ENCODE measurements around the gene ZCCHC12.

Gene ZCCHC12

DNA sequence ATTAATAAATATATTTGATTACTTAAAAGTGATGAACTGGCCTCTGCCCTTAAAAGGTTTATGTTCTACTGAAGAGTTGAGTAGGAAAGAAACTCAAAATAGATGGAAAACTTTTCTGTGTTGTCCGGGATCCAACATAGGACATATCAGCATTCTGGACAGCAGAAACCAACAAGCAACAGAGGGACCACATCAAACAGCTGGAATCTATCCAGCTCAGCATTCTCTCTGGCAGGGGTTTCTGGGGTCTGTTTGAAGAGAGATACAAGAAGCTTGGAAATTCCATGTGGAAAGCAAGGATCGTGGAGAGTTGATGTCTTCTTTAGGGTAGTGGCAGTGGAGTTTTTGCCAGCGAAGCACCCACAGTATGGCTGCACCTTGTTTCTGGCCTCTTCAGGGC lies 43.6 kb downstream of the ZCCHC12 start:
- no peak for DNase-seq (ENCODE audit: low read depth in 2 of 2)

GRCh38 chrX:118872102-118872566 lies 48.5 kb downstream of the ZCCHC12 start:
- DNase-seq (ENCODE audit: low read depth in 2 of 2), result no peak
